Stomach (tissue), 4 donors: ENCODE data around the gene RAB1B.

Experiments used
- POLR2A ChIP-seq, 4 donors: fragments of 450-650 bp; IDR thresholded peaks; one replicate each; pipeline ENCODE4 v1.6.1; 2016; ENCODE audit warnings: antibody characterized with exemption in 4 of 4, control low read depth in 2 of 4, mild to moderate bottlenecking in 1 of 4, moderate library complexity in 1 of 4
- TF ChIP-seq, protein P1 (sequence below), 7 experiments: fragments of 450-650 bp in 4 of 7; fragments of 200-600 bp in 3 of 7; sonication (generic) in 3 of 7; IDR thresholded peaks; one replicate each; pipeline ENCODE4 v1.5.1; 2016 to 2019; ENCODE audit warnings: antibody characterized with exemption in 7 of 7, control low read depth in 2 of 7, mild to moderate bottlenecking in 1 of 7

DNA sequence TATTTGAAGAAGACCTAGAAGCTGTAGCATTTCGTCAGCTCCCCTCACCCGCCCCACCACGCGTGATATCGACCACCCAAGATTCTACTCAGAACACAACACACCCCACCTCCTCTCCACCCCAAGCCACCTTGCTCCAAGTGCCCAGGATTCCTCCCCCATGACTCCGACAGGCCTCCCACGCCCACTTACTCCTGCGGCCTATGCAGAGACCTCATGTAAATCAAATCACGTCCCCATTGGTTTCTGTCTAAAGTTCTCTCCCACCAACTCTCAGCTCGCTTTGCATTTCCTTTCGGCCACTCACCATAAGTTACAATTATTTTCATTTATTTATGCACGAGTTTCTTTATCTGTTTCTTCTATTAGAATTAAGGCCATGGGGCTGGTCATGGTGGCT is 34.2 kb downstream of the RAB1B start:
- TF ChIP-seq, protein P1, sequence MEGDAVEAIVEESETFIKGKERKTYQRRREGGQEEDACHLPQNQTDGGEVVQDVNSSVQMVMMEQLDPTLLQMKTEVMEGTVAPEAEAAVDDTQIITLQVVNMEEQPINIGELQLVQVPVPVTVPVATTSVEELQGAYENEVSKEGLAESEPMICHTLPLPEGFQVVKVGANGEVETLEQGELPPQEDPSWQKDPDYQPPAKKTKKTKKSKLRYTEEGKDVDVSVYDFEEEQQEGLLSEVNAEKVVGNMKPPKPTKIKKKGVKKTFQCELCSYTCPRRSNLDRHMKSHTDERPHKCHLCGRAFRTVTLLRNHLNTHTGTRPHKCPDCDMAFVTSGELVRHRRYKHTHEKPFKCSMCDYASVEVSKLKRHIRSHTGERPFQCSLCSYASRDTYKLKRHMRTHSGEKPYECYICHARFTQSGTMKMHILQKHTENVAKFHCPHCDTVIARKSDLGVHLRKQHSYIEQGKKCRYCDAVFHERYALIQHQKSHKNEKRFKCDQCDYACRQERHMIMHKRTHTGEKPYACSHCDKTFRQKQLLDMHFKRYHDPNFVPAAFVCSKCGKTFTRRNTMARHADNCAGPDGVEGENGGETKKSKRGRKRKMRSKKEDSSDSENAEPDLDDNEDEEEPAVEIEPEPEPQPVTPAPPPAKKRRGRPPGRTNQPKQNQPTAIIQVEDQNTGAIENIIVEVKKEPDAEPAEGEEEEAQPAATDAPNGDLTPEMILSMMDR (IDR thresholded peaks at IDR 0.05) = no peak
- no peak for TF ChIP-seq POLR2A (IDR thresholded peaks at IDR 0.05)
